Gastroesophageal sphincter (tissue), 3 donors: ENCODE measurements around the gene THBS2.
"Not testable (repeated sequence)": the region's sequence is repeated elsewhere in the genome, so short reads cannot be mapped to it uniquely, and the experiment has no call there.

Source experiments
- CTCF ChIP-seq, 4 experiments: fragments of 200-600 bp in 2 of 4; fragments of 450-650 bp in 2 of 4; sonication (generic) in 1 of 4; IDR thresholded peaks; one replicate each; pipeline ENCODE4 v1.5.1; 2017 to 2019; ENCODE audit warnings: antibody characterized with exemption in 4 of 4, mild to moderate bottlenecking in 2 of 4, moderate library complexity in 2 of 4
- POLR2A ChIP-seq, 2 donors: fragments of 450-650 bp; IDR thresholded peaks; one replicate each; pipeline ENCODE4 v1.6.1; 2017; ENCODE audit warnings: antibody characterized with exemption in 2 of 2, mild to moderate bottlenecking in 2 of 2, moderate library complexity in 1 of 2
- POLR2AphosphoS5 ChIP-seq: sonication (generic); formaldehyde crosslinking; IDR thresholded peaks from one replicate; pipeline ENCODE4 v1.6.1; 2017; ENCODE audit warnings: antibody characterized with exemption

GRCh38 chr6:169298626-169299025 is 45.0 kb upstream of the THBS2 start:
- TF ChIP-seq POLR2AphosphoS5; CTCF (IDR thresholded peaks at IDR 0.05); POLR2A (IDR thresholded peaks at IDR 0.05): not testable (repeated sequence)
